Suprapubic skin (tissue), 4 donors: ENCODE results near the gene LTBR. TPM values are rescaled to one million over a fixed set of nuclear protein-coding genes. Genes with fewer than 3 reads are reported as not detected.

ENCODE experiments used
- DNase-seq, 2 donors: peaks; one replicate each; pipeline ENCODE4 v3.0.0-alpha.2; 2019; ENCODE audit warnings: low spot score in 2 of 2
- H3K27ac ChIP-seq: fragments of 200-600 bp; sonication (generic); one replicate; pipeline ENCODE4 v1.5.1; 2019
- H3K27me3 ChIP-seq: fragments of 200-600 bp; sonication (generic); one replicate; pipeline ENCODE4 v1.5.1; 2019
- H3K36me3 ChIP-seq: fragments of 200-600 bp; sonication (generic); one replicate; pipeline ENCODE4 v1.5.1; 2019
- H3K4me1 ChIP-seq: fragments of 200-600 bp; sonication (generic); one replicate; pipeline ENCODE4 v1.5.1; 2019
- H3K4me3 ChIP-seq: fragments of 200-600 bp; sonication (generic); one replicate; pipeline ENCODE4 v1.5.1; 2019; ENCODE audit warnings: mild to moderate bottlenecking
- H3K9me3 ChIP-seq: fragments of 200-600 bp; sonication (generic); one replicate; pipeline ENCODE4 v1.5.1; 2019
- CTCF ChIP-seq, 2 donors: fragments of 200-600 bp in 1 of 2; fragments of 450-650 bp in 1 of 2; sonication (generic) in 1 of 2; IDR thresholded peaks; one replicate each; pipeline ENCODE4 v1.5.1; 2016 to 2019; ENCODE audit warnings: antibody characterized with exemption in 2 of 2, mild to moderate bottlenecking in 1 of 2, moderate library complexity in 1 of 2
- EP300 ChIP-seq: sonication (generic); formaldehyde crosslinking; IDR thresholded peaks from one replicate; pipeline ENCODE4 v1.6.1; 2017; ENCODE audit warnings: antibody characterized with exemption
- POLR2A ChIP-seq, 2 donors: fragments of 450-650 bp; IDR thresholded peaks; one replicate each; pipeline ENCODE4 v1.6.1; 2017; ENCODE audit warnings: antibody characterized with exemption in 2 of 2, mild to moderate bottlenecking in 2 of 2, moderate library complexity in 2 of 2
- POLR2AphosphoS5 ChIP-seq, 3 donors: sonication (generic); formaldehyde crosslinking; IDR thresholded peaks; one replicate each; pipeline ENCODE4 v1.6.1; 2017; ENCODE audit warnings: antibody characterized with exemption in 3 of 3
- WGBS: methylation state at CpG from one replicate; pipeline ENCODE4 v1.1.5; 2018; 5-methylcytosine and 5-hydroxymethylcytosine counted together
- total RNA-seq, 4 donors: library from RNA; depleted of rRNA; stranded (reverse); fragments of >200 nt; gene quantifications; one replicate each; pipeline ENCODE4 v1.1.0, GENCODE V29; 2016

LTBR gene
- total RNA-seq, 4 donors from 2014 or later, result 157 to 297 (median 204) TPM

GRCh38 chr12:6428326-6428725, 44.4 kb downstream of the LTBR start:
- Histone ChIP-seq H3K9me3 (no peaks in the 10 kb centered on the region), H3K4me3 (no peak overlapping the region), H3K27ac (no peak overlapping the region), H3K27me3 (no peaks in the 10 kb centered on the region), H3K4me1 (peaks cover 25% of the 10 kb centered on the region), H3K36me3 (no peaks in the 10 kb centered on the region)
- WGBS, result 85% methylated on average over 3 of the region's 3 CpGs
- TF ChIP-seq POLR2AphosphoS5 (IDR thresholded peaks at IDR 0.05) (no peak), CTCF (IDR thresholded peaks at IDR 0.05) (no peak), EP300 (no peak)
- DNase-seq, result no peak

- Histone ChIP-seq H3K36me3 (no peaks in the 10 kb centered on the region), H3K4me3 (peak overlapping the region; percentile 16), H3K27ac (peak overlapping the region; percentile 83), H3K27me3 (no peaks in the 10 kb centered on the region), H3K4me1 (peaks cover 17% of the 10 kb centered on the region), H3K9me3 (no peaks in the 10 kb centered on the region)
- WGBS, result 20% methylated on average over 19 of the region's 19 CpGs
- TF ChIP-seq EP300 (no peak), POLR2A (IDR thresholded peaks at IDR 0.05) (no peak), POLR2AphosphoS5 (IDR thresholded peaks at IDR 0.05) (peak; percentile 51 to 96 (median 55)), CTCF (IDR thresholded peaks at IDR 0.05) (no peak)
- DNase-seq, result peak; percentile 93 to 96
Measured at GRCh38 chr12:6430124-6430989, 46.4 kb downstream of the LTBR start.

- Histone ChIP-seq H3K27me3 (no peaks in the 10 kb centered on the region), H3K27ac (no peak overlapping the region), H3K4me3 (no peak overlapping the region), H3K36me3 (no peaks in the 10 kb centered on the region), H3K4me1 (peaks cover 17% of the 10 kb centered on the region), H3K9me3 (no peaks in the 10 kb centered on the region)
- no peak for DNase-seq
- WGBS, result 86% methylated on average over 5 of the region's 5 CpGs
- TF ChIP-seq POLR2A (IDR thresholded peaks at IDR 0.05) (no peak), POLR2AphosphoS5 (IDR thresholded peaks at IDR 0.05) (no peak), CTCF (IDR thresholded peaks at IDR 0.05) (no peak), EP300 (no peak)
Measured at GRCh38 chr12:6432991-6433390, 49.0 kb downstream of the LTBR start.

- 83% methylated on average over 17 of the region's 17 CpGs for WGBS
- no peak overlapping the region for H3K4me3 ChIP-seq
- no peak overlapping the region for H3K27ac ChIP-seq
- no peaks in the 10 kb centered on the region for H3K36me3 ChIP-seq
- TF ChIP-seq POLR2AphosphoS5 (IDR thresholded peaks at IDR 0.05) (no peak), CTCF (IDR thresholded peaks at IDR 0.05) (no peak), EP300 (no peak), POLR2A (IDR thresholded peaks at IDR 0.05) (no peak)
- DNase-seq, result peak in 1 of 2 donors; percentile 34
- no peaks in the 10 kb centered on the region for H3K9me3 ChIP-seq
- peaks cover 17% of the 10 kb centered on the region for H3K4me1 ChIP-seq
- H3K27me3 ChIP-seq, result no peaks in the 10 kb centered on the region
Measured at GRCh38 chr12:6434205-6435140, 50.5 kb downstream of the LTBR start.
